ENCODE data around the gene RND1. TPM values are rescaled to one million over a fixed set of nuclear protein-coding genes. Genes with fewer than 3 reads are reported as not detected.
A peak's percentile ranks its signal among the peaks of the same experiment; 100 is the strongest.
"Not testable (repeated sequence)": the region's sequence is repeated elsewhere in the genome, so short reads cannot be mapped to it uniquely, and the experiment has no call there.

Gene RND1
- 0.07 and 0.11 TPM in 2 replicates for total RNA-seq (2014; rRNA removed; shearing (Covaris generic))
- 0.41 and 0.60 TPM in 2 replicates for polyA plus RNA-seq (2015; cell fraction: cytosol; rRNA removed)
- polyA plus RNA-seq (2015; cell fraction: nucleus; rRNA removed), result 0.76 and 4.4 TPM in 2 replicates

GRCh38 chr12:48865281-48866051 lies at the start of gene RND1:
RND1 (minus strand) TSS chr12:48865870; CDS start chr12:48865767, 103 bp downstream.
- DNase-seq (ENCODE audit: low read depth), result peak; percentile 90

- no peak for DNase-seq (ENCODE audit: low read depth)
Measured at GRCh38 chr12:48910196-48910595, 44.5 kb upstream of the RND1 start.

GRCh38 chr12:48909698-48910097 lies 44.0 kb upstream of the RND1 start:
- not testable (repeated sequence) for DNase-seq (ENCODE audit: low read depth)

GRCh38 chr12:48907245-48907644 lies 41.6 kb upstream of the RND1 start:
- DNase-seq (ENCODE audit: low read depth), result no peak

GRCh38 chr12:48903982-48904411 lies 38.3 kb upstream of the RND1 start:
- DNase-seq (ENCODE audit: low read depth), result peak; percentile 63

GRCh38 chr12:48903363-48903981 lies 37.8 kb upstream of the RND1 start:
- peak; percentile 8 for DNase-seq (ENCODE audit: low read depth)

GRCh38 chr12:48901278-48901677 lies 35.6 kb upstream of the RND1 start:
- no peak for DNase-seq (ENCODE audit: low read depth)

- no peak for DNase-seq (ENCODE audit: low read depth)
Measured at GRCh38 chr12:48899651-48900050, 34.0 kb upstream of the RND1 start.

- no peak for DNase-seq (ENCODE audit: low read depth)
Measured at GRCh38 chr12:48894271-48894670, 28.6 kb upstream of the RND1 start.

GRCh38 chr12:48890657-48891418 lies 25.2 kb upstream of the RND1 start:
- peak; percentile 75 for DNase-seq (ENCODE audit: low read depth)

GRCh38 chr12:48889679-48890078 lies 24.0 kb upstream of the RND1 start:
- no peak for DNase-seq (ENCODE audit: low read depth)

- DNase-seq (ENCODE audit: low read depth), result no peak
Measured at GRCh38 chr12:48883305-48884161, 17.9 kb upstream of the RND1 start.

GRCh38 chr12:48882972-48883304 lies 17.3 kb upstream of the RND1 start:
- DNase-seq (ENCODE audit: low read depth), result no peak

GRCh38 chr12:48882315-48882687 lies 16.6 kb upstream of the RND1 start:
- no peak for DNase-seq (ENCODE audit: low read depth)

GRCh38 chr12:48881686-48882314 lies 16.1 kb upstream of the RND1 start:
- DNase-seq (ENCODE audit: low read depth), result no peak

- no peak for DNase-seq (ENCODE audit: low read depth)
Measured at GRCh38 chr12:48880647-48881046, 15.0 kb upstream of the RND1 start.

GRCh38 chr12:48878548-48878947 lies 12.9 kb upstream of the RND1 start:
- DNase-seq (ENCODE audit: low read depth), result no peak

GRCh38 chr12:48875944-48876515 lies 10.4 kb upstream of the RND1 start:
- no peak for DNase-seq (ENCODE audit: low read depth)

- DNase-seq (ENCODE audit: low read depth), result not testable (repeated sequence)
Measured at GRCh38 chr12:48873534-48873933, 7.9 kb upstream of the RND1 start.

- DNase-seq (ENCODE audit: low read depth), result no peak
Measured at GRCh38 chr12:48873096-48873495, 7.4 kb upstream of the RND1 start.

Data from HT1080 (cell line).